Osteocyte (in vitro differentiated cells): ENCODE data around the gene WDR35. TPM values are rescaled to one million over a fixed set of nuclear protein-coding genes. Genes with fewer than 3 reads are reported as not detected.
"Not testable (repeated sequence)": the region's sequence is repeated elsewhere in the genome, so short reads cannot be mapped to it uniquely, and the experiment has no call there.

ENCODE experiments used
- DNase-seq: peaks from one replicate; pipeline ENCODE4 v3.0.0; 2021; ENCODE audit warnings: mixed read lengths; ENCODE audit not compliant: unreplicated experiment; ENCODE audit errors: extremely low spot score
- H3K27ac Mint-ChIP-seq: one replicate; pipeline ENCODE4 v1.8.0; 2021; ENCODE audit warnings: mild to moderate bottlenecking, mixed read lengths; ENCODE audit not compliant: unreplicated experiment
- H3K27me3 Mint-ChIP-seq: one replicate; pipeline ENCODE4 v1.8.0; 2021; ENCODE audit warnings: mixed read lengths; ENCODE audit not compliant: unreplicated experiment
- H3K36me3 Mint-ChIP-seq: one replicate; pipeline ENCODE4 v1.8.0; 2021; ENCODE audit warnings: mixed read lengths; ENCODE audit not compliant: unreplicated experiment
- H3K4me1 Mint-ChIP-seq: one replicate; pipeline ENCODE4 v1.8.0; 2021; ENCODE audit warnings: mixed read lengths; ENCODE audit not compliant: unreplicated experiment
- H3K4me3 Mint-ChIP-seq: one replicate; pipeline ENCODE4 v1.8.0; 2021; ENCODE audit warnings: mild to moderate bottlenecking, moderate library complexity, mixed read lengths; ENCODE audit not compliant: unreplicated experiment
- H3K9me3 Mint-ChIP-seq: one replicate; pipeline ENCODE4 v1.8.0; 2021; ENCODE audit warnings: mixed read lengths; ENCODE audit not compliant: unreplicated experiment
- CTCF ChIP-seq: fragments of 200-600 bp; sonication (generic); IDR thresholded peaks from 2 replicates; pipeline ENCODE4 v1.5.0; 2021; ENCODE audit warnings: antibody characterized with exemption, mild to moderate bottlenecking, moderate library complexity
- total RNA-seq: library from RNA; stranded (reverse); gene quantifications from 2 replicates; pipeline ENCODE4 v1.2.1, GENCODE V29; 2021

WDR35 gene
- total RNA-seq, 1 donor from 2014 or later, result 11.0 TPM

GRCh38 chr2:19883971-19884720 is 105.8 kb downstream of the WDR35 start:
- H3K27me3 Mint-ChIP-seq, result no peaks in the 10 kb centered on the region
- no peak overlapping the region for H3K4me3 Mint-ChIP-seq
- no peaks in the 10 kb centered on the region for H3K36me3 Mint-ChIP-seq
- no peak overlapping the region for H3K27ac Mint-ChIP-seq
- no peak for TF ChIP-seq CTCF
- DNase-seq, result peak; percentile 63
- H3K9me3 Mint-ChIP-seq, result no peaks in the 10 kb centered on the region
- peaks cover 13% of the 10 kb centered on the region for H3K4me1 Mint-ChIP-seq

DNA sequence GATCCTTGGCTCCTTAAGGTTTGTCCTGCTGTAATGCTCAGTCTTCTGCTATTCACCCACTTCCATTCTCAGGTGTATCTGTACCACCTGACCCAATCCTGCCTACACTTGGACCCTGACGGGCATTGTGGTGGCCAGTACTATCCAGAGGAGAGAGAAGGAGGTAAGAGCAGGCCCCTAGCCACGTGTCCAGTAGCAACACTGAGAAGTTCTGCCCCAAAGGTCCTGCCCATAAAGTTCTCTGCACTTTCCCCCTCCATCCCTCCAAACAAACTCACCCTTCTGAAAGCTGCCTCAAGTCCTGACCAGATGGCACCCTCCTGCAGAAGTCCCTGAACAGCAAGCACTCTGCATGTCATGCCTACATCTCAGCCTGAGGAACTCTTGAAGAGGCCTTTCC is 106.4 kb downstream of the WDR35 start:
- H3K27ac Mint-ChIP-seq, result no peak overlapping the region
- H3K9me3 Mint-ChIP-seq, result no peaks in the 10 kb centered on the region
- TF ChIP-seq CTCF, result no peak
- no peaks in the 10 kb centered on the region for H3K36me3 Mint-ChIP-seq
- DNase-seq, result peak; percentile 46
- no peaks in the 10 kb centered on the region for H3K27me3 Mint-ChIP-seq
- peaks cover 9% of the 10 kb centered on the region for H3K4me1 Mint-ChIP-seq
- H3K4me3 Mint-ChIP-seq, result no peak overlapping the region

GRCh38 chr2:19882286-19882685 is 107.6 kb downstream of the WDR35 start:
- H3K36me3 Mint-ChIP-seq, result no peaks in the 10 kb centered on the region
- DNase-seq, result peak; percentile 46
- no peaks in the 10 kb centered on the region for H3K27me3 Mint-ChIP-seq
- no peak overlapping the region for H3K27ac Mint-ChIP-seq
- H3K4me3 Mint-ChIP-seq, result no peak overlapping the region
- no peaks in the 10 kb centered on the region for H3K9me3 Mint-ChIP-seq
- no peaks in the 10 kb centered on the region for H3K4me1 Mint-ChIP-seq
- no peak for TF ChIP-seq CTCF

GRCh38 chr2:19881908-19882265 is 108.0 kb downstream of the WDR35 start:
- Mint-ChIP-seq H3K27ac (no peak overlapping the region), H3K9me3 (no peaks in the 10 kb centered on the region), H3K36me3 (no peaks in the 10 kb centered on the region), H3K4me3 (no peak overlapping the region), H3K4me1 (no peaks in the 10 kb centered on the region), H3K27me3 (no peaks in the 10 kb centered on the region)
- DNase-seq, result peak; percentile 15
- TF ChIP-seq CTCF, result no peak

DNA sequence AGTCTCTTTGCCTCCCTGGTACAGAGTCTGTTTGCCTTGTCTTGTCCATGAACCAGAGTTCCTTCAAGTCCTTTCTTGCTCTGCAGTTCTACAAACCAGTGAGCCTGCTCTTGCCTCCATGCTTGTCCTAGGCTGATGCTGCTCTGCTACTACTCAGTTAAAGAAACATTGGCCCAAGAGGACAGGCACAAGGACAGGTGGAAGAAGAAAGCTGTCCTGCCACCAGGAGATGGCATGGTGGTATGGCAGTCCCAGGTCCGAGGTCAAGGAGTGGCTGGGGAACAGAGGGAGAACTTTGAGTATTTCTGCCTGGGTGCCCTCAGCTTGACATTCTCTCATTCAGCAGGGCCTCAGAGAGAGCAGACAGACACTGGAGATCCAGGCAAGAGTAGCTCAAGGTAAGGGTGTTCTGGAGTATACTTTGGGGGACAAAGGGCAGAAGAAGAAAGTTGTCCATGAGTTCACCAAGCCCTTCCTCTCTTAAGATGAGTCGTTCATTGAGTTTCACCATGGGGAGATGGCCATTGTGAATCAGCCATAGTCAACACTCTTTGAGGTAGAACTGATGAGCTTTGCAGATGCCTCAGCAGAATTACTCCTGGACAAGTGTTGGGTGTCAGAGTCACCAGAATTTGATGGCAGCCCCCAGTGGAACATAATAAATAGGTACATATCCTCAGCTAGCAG is 108.5 kb downstream of the WDR35 start:
- peak; percentile 51 for DNase-seq
- H3K4me3 Mint-ChIP-seq, result no peak overlapping the region
- TF ChIP-seq CTCF, result no peak

GRCh38 chr2:19880191-19880590 is 109.7 kb downstream of the WDR35 start:
- H3K36me3 Mint-ChIP-seq, H3K27ac Mint-ChIP-seq, H3K9me3 Mint-ChIP-seq, H3K4me3 Mint-ChIP-seq, H3K4me1 Mint-ChIP-seq, DNase-seq, H3K27me3 Mint-ChIP-seq: not testable (repeated sequence)

More for the DNA sequence above, 108.5 kb downstream of the WDR35 start:
- no peaks in the 10 kb centered on the region for H3K36me3 Mint-ChIP-seq
- no peaks in the 10 kb centered on the region for H3K27me3 Mint-ChIP-seq
- H3K9me3 Mint-ChIP-seq, result no peaks in the 10 kb centered on the region
- no peaks in the 10 kb centered on the region for H3K4me1 Mint-ChIP-seq
- no peak overlapping the region for H3K27ac Mint-ChIP-seq
